HG03457 (cell line): ENCODE measurements around the gene RASGEF1C.

Source experiments
- ATAC-seq: cut with Tn5 transposase; IDR thresholded peaks from one replicate; pipeline ENCODE4 v1.9.1; 2021; ENCODE audit warnings: moderate number of reproducible peaks; ENCODE audit not compliant: unreplicated experiment

RASGEF1C gene

DNA sequence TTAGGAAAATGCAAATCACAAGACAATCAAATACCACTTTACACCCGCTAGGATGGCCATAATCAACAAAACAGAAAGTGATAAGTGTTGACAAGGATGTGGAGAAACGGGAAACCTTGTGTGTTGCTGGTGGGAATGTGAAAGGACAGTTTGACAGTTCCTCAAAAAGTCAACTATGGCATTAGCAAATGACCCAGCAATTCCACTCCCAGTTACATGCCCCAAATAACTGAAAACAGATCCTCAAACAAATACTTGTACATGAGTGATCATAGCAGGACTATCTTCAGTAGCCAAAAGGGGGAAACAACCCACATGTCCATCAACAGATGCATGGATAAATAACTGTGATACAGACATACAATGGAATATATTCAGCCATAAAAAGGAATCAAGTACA is 21.2 kb downstream of the RASGEF1C start:
- ATAC-seq, result no peak

DNA sequence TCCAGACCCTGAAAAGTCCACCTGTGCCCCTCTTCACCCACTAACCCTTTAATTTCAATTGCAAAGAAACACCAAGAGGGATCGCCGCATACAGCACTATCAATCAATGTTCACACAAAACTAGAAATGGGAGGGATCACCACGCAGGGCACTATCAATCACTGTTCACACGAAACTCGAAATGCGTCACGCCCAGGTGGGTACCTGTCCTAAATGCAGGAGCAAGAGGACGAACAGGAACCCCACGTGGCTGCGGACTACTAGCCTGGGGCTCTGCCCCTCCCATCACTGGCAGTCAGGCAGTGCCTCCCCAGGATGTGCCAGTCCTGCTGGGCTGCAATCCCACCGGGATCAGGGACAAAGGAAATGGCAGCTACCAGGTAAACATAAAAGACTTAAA is 28.2 kb downstream of the RASGEF1C start:
- no peak for ATAC-seq

DNA sequence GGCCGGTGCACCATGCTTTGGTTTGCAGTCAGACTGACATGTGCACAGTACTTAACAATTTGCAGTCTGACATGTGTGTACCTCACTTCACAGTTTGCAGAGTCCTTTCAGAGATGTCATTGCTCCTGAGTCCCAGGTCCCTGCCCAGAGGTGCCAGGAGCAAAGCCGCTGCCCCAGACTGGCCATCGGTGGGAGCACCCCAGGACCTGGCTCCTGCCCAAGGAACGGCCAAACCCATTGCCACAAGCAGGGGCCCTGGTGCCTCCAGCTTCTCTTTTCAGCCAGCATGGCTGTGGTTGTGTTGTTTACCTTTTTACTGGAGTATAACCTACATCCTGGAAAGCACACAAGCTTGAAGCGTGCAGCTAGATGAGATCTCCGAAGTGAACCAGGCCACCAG is 28.6 kb downstream of the RASGEF1C start:
- ATAC-seq, result no peak

GRCh38 chr5:180179442-180180420 is 29.3 kb downstream of the RASGEF1C start:
- no peak for ATAC-seq

GRCh38 chr5:180178531-180179441 is 30.2 kb downstream of the RASGEF1C start:
- ATAC-seq, result no peak

DNA sequence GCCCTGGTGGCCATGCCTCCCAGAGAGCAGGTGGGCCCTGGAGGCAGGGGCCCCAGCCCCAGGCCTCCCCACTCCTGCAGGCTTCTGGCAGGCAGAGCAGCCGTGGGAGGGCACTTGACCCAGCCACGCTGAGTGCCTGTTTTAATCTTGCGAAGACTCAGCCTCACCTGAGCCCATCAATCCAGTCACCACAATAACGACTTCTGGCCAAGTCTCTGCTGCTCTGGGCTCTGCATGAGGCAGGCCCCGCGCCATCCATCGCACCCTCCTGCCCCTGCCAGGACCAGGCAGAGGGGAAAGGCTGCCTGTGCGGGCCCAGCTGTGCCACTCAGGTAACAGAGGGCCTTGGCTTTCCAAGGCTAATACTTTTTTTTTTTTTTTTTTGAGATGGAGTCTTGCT is 32.8 kb downstream of the RASGEF1C start:
- no peak for ATAC-seq

GRCh38 chr5:180175015-180175431 is 34.0 kb downstream of the RASGEF1C start:
- no peak for ATAC-seq

- no peak for ATAC-seq
These were observed 34.4 kb downstream of the RASGEF1C start for GRCh38 chr5:180174587-180174972.

DNA sequence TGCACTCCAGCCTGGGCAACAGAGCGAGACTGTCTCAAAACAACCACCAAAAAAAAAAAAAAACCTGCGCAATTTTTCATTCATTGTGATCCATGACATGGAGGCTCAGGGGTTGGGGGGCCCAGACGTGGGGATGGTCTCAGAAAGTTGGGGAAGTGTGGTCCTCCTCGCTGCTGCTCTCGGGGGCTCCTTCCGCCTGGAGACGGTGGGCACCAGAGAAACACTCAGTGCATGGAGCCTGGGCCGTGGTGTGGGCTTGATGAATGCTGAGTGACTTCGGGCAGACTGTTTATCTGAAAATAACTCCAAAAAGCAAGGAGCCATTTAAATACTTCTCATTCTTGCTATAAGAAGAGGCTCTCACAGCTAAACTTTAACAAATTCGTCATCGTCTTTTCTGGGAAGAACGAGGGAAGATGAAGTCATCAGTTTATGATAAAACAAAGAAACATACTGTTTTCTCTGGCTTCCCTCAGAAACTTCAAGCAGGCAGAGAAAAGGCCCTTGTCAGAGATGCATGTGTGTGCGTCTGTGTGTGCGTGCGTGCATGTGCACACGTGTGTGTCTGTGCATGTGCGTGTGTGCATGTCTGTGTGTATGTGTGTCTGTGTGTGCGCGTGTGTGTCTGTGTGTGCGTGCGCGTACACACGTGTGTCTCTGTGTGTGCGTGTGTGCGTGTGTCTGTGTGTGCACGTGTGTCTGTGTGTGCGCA is 35.0 kb downstream of the RASGEF1C start:
- ATAC-seq, result no peak

DNA sequence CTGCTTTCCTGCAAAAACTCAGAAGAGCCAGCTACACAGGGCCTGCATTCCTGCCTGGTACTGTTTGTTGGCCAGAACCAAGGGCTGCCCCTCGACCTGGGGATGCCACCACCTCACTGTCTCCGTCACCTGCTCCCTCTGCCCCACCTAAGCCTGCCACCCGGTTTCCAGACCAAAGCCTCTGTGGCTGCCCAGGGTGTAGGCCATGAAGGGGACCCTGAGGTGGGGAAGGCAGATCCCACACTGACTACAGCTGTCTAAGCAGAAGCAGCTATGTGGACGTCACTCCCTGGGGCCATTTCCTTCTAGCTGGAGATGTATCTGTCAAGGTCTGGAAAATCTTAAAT is 35.8 kb downstream of the RASGEF1C start:
- ATAC-seq, result no peak

DNA sequence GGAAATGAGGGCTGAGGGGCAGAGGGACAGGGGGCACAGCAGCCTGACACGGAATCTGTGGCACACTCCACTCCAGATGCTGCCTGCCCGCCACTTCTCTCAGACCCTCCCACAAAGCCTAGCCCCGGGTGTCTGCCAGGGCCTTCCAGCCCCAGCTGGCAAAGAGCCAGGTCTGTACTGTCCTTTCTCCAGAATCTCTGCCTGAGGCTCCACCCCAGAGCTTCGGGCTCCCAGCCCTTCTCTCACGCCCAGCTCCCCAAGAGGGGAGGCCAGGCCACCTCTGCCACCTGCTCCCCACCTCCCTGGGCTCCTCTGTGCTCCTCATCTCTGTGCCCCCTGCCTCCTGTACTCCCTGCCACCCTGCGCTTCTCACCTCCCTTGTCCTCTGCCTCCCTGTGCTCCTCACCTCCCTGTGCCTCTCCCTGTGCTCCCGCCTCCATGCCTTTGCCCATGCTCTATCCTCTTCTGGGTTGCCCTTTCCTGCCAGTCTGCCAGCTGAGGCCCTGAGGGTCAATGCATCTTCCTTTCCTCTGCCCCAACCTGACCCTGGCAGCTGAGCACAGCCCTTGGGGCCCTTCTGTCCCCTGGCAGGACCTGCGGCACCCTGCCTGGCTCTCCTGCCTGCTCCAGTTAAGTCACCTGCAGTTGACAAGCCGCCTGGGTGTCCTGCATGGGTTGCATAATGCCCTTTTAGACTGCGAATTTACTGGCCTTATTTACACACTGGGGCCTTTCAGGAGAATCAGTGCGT is 36.4 kb downstream of the RASGEF1C start:
- ATAC-seq, result no peak

GRCh38 chr5:180171568-180172094 is 37.4 kb downstream of the RASGEF1C start:
- ATAC-seq, result no peak

DNA sequence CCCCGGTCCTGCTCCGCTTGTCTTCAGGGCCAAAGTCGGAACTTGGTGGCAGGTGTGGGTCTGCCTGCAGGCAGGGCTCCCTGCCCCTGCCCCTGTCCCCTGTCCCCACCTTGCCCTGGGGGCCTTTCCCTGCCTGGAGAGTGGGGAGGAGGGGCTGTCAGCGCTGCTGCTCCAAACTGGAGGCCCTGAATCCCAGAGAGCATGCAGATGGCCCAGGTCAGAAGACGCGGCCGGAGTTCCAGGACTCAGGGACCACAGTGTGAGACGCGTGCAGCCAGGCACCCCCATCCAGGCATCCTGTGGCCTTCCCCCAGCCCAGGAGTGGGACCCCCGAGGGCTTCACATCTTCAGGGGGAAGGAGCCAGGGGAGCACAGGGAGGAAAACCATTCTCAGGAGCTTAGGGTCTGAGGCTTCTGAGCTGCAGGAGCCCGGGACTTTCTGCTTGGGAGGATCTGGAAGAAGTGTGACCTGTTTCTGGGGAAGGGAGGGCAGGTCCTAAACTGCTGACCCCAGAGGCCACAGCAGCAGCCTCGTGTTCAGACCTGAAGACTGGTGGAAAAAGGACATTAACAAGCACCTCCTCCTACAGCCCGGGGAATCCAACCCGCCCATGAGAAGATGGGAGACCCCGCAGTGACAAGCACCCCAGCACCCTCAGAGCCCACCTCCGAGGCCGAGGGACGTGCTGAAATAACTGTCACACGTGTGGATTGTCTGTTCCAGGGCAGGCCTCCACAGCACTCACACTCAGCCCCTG is 38.0 kb downstream of the RASGEF1C start:
- ATAC-seq, result no peak

GRCh38 chr5:180170106-180170809 is 38.8 kb downstream of the RASGEF1C start:
- no peak for ATAC-seq

DNA sequence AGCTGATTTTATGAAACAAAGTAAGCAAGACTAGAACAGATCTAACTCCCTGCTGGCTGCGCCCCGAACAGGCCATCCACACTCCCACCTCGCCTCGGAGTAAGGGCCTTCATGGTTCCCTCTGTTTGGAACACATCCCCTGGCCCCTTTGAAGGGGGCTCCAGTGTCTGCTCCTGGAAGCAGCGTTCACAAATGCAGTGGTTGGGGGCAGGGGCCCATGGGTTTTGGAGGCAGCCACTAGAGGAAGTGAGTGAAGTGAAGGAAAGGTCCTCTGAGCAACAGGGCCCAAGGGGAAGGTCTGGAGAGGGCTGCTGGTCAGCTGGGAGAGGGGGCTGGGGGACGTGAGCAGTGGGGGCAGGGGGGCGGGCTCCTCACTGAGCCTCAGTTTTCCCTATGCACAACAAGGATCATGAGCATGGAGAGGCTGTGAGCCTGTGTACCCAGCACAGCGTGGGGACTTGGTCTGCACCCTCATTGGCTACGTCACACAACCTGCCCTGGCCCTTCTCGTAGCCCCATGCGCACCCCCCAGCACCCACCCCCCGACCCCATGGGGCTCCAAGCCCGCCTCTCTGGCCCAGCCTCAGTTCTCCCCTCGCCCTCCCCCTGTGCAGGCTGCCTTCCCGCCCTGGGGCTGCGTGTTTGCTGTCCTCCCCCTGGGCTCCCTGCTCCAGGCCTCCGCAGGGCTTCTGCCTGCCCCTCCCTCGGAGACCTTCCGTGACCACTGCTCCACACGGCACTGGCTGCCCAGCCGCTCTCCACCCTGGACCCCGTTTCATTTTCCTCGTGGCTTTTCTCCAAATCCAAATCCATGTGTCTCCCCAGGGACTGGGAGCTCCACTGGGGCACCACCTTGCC is 39.5 kb downstream of the RASGEF1C start:
- no peak for ATAC-seq

- ATAC-seq, result no peak
These were observed 40.3 kb downstream of the RASGEF1C start for GRCh38 chr5:180168758-180169157.

GRCh38 chr5:180166176-180166575 is 42.8 kb downstream of the RASGEF1C start:
- ATAC-seq, result no peak

- no peak for ATAC-seq
These were observed 46.7 kb downstream of the RASGEF1C start for GRCh38 chr5:180162304-180162661.
